Testis (tissue), 5 donors: ENCODE data around the gene KIF5C. TPM values are rescaled to one million over a fixed set of nuclear protein-coding genes. Genes with fewer than 3 reads are reported as not detected.

ENCODE experiments used
- DNase-seq: peaks from one replicate; pipeline ENCODE4 v3.0.0-alpha.2; 2019
- H3K27ac ChIP-seq, 2 donors: fragments of 200-600 bp; sonication (generic); one replicate each; pipeline ENCODE4 v1.5.1; 2019
- H3K27me3 ChIP-seq: fragments of 200-600 bp; sonication (generic); one replicate; pipeline ENCODE4 v1.5.1; 2019
- H3K36me3 ChIP-seq: fragments of 200-600 bp; sonication (generic); one replicate; pipeline ENCODE4 v1.5.1; 2017; ENCODE audit warnings: low read depth; ENCODE audit errors: missing control alignments
- H3K4me1 ChIP-seq: fragments of 200-600 bp; sonication (generic); one replicate; pipeline ENCODE4 v1.5.1; 2019
- H3K4me3 ChIP-seq, 2 donors: fragments of 200-600 bp; sonication (generic); one replicate each; pipeline ENCODE4 v1.5.1; 2017 to 2019
- H3K9me3 ChIP-seq: fragments of 200-600 bp; sonication (generic); one replicate; pipeline ENCODE4 v1.5.1; 2017
- POLR2A ChIP-seq: fragments of 450-650 bp; IDR thresholded peaks from one replicate; pipeline ENCODE4 v1.6.1; 2017; ENCODE audit warnings: antibody characterized with exemption, mild to moderate bottlenecking, moderate library complexity
- WGBS, 2 donors: methylation state at CpG; one replicate each; pipeline ENCODE4 v1.1.5; 2018; 5-methylcytosine and 5-hydroxymethylcytosine counted together
- intact Hi-C: fragments of 100-400 bp; cut with DNase I; formaldehyde crosslinking; loops from one replicate; pipeline ENCODE4 v1.15.1; 2023; ENCODE audit warnings: low total_unique reads
- long read RNA-seq, 2 donors: transcript quantifications; one replicate each; lab custom pipeline, GENCODE V29; 2026
- polyA plus RNA-seq: library from polyadenylated mRNA; stranded (reverse); fragments of 350-450 nt; fragmentation: Illumina TruSeq; extraction: RNeasy Lipid Tissue Mini Kit (QIAGEN cat#74804); gene quantifications from one replicate; pipeline ENCODE4 v1.2.3, GENCODE V29; 2014; ENCODE audit warnings: low read depth, low replicate concordance; ENCODE audit not compliant: insufficient read depth
- total RNA-seq, 2 donors: library from RNA; depleted of rRNA; stranded (reverse); fragments of >200 nt; gene quantifications; one replicate each; pipeline ENCODE4 v1.2.3, GENCODE V29; 2016
- TF ChIP-seq, protein P1 (sequence below), 3 experiments: fragments of 450-650 bp in 2 of 3; fragments of 200-600 bp in 1 of 3; sonication (generic) in 1 of 3; IDR thresholded peaks; one replicate each; pipeline ENCODE4 v1.5.1; 2016 to 2019; ENCODE audit warnings: antibody characterized with exemption in 3 of 3, mild to moderate bottlenecking in 2 of 3, moderate library complexity in 1 of 3

Gene KIF5C
- 100 to 1,000 TPM; 146 to 159 TPM for total RNA-seq
- polyA plus RNA-seq: 57.0 TPM
- long read RNA-seq, donor 1, full-length matches to known transcripts: 5 of 5 reads
- long read RNA-seq, donor 1, partial matches to known transcripts: 0 of 5 reads
- long read RNA-seq, donor 1, other reads (novel, unspliced or antisense): 0 of 5 reads
- long read RNA-seq, donor 2, full-length matches to known transcripts: 2 of 15 reads
- long read RNA-seq, donor 2, partial matches to known transcripts: 13 of 15 reads
- long read RNA-seq, donor 2, other reads (novel, unspliced or antisense): 0 of 15 reads

DNA sequence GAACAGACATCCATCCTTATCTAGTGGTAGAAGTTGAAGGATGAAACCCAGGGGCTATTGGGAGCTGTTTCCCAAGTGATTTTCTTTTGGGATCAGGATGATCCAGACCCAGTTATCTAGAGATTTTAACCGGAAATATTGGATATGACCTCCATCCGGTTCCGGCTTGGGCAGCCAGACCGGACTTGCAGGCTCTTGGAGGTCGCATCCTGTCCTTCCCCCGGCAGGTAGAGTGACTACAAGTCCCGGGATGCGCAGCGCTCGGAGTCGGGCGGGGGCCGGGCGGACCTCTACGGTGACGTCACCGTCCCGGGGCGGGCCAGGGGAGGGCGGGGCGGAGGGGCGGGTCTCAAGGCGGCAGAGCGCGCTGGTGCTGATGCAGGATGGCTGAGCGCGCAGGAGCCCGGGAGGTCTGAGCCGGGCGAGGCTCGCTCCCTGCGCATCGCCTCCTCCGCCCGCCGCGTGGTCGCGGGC lies at the start of gene KIF5C:
TSS of gene KIF5C (plus strand) at position 360 of the 474 bp plus-strand sequence. CDS start 391 bp downstream, outside the sequence.
- no peaks in the 10 kb centered on the region for H3K27me3 ChIP-seq
- 0% methylated on average over 8 to 18 of the region's 39 CpGs for WGBS, 2 donors
- H3K9me3 ChIP-seq: no peaks in the 10 kb centered on the region
- peak within 1 kb of the TSS; percentile 70 to 83 for H3K4me3 ChIP-seq
- no peak for TF ChIP-seq POLR2A
- TF ChIP-seq, protein P1, sequence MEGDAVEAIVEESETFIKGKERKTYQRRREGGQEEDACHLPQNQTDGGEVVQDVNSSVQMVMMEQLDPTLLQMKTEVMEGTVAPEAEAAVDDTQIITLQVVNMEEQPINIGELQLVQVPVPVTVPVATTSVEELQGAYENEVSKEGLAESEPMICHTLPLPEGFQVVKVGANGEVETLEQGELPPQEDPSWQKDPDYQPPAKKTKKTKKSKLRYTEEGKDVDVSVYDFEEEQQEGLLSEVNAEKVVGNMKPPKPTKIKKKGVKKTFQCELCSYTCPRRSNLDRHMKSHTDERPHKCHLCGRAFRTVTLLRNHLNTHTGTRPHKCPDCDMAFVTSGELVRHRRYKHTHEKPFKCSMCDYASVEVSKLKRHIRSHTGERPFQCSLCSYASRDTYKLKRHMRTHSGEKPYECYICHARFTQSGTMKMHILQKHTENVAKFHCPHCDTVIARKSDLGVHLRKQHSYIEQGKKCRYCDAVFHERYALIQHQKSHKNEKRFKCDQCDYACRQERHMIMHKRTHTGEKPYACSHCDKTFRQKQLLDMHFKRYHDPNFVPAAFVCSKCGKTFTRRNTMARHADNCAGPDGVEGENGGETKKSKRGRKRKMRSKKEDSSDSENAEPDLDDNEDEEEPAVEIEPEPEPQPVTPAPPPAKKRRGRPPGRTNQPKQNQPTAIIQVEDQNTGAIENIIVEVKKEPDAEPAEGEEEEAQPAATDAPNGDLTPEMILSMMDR (IDR thresholded peaks at IDR 0.05): no peak
- H3K4me1 ChIP-seq: peaks cover 15% of the 10 kb centered on the region
- DNase-seq: peak; percentile 95
- no peaks in the 10 kb centered on the region for H3K36me3 ChIP-seq
- H3K27ac ChIP-seq: peak within 1 kb of the TSS; percentile 73 to 83
- intact Hi-C loops: no loop called here

- intact Hi-C loops: no loop called here
- Histone ChIP-seq H3K4me1 (no peaks in the 10 kb centered on the region), H3K27me3 (no peaks in the 10 kb centered on the region), H3K36me3 (no peaks in the 10 kb centered on the region), H3K27ac (no peak overlapping the region), H3K4me3 (no peak overlapping the region), H3K9me3 (no peaks in the 10 kb centered on the region)
- TF ChIP-seq, protein P1 (IDR thresholded peaks at IDR 0.05): no peak
- no peak for TF ChIP-seq POLR2A
- DNase-seq: peak; percentile 39
Observed at GRCh38 chr2:148826791-148827190, 48.2 kb upstream of the KIF5C start.

DNA sequence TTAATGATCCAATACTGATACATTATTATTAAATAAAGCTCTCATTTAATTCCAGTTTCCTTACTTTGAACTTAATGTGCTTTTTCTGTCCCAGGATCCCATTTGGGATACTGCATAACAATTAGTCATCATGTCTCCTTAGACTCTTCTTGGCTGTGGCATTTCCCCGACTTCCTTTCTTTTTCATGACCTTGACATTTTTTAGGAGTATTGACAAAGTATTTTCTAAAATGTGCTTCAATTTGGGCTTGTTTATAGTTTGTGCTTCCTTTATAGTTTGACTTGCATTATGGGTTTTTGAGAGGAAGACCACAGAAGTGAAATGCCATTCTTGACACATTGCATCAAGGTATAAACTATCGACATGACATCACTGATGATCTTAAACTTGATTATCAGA lies 46.1 kb upstream of the KIF5C start:
- intact Hi-C loops: no loop called here
- H3K27me3 ChIP-seq: no peaks in the 10 kb centered on the region
- no peak overlapping the region for H3K27ac ChIP-seq
- no peaks in the 10 kb centered on the region for H3K9me3 ChIP-seq
- no peak for DNase-seq
- no peak overlapping the region for H3K4me3 ChIP-seq
- no peaks in the 10 kb centered on the region for H3K36me3 ChIP-seq
- 60 to 69% methylated on average over 2 of the region's 2 CpGs for WGBS, 2 donors
- TF ChIP-seq POLR2A: no peak
- TF ChIP-seq, protein P1 (IDR thresholded peaks at IDR 0.05): no peak
- H3K4me1 ChIP-seq: no peaks in the 10 kb centered on the region

GRCh38 chr2:148829618-148830017 lies 45.4 kb upstream of the KIF5C start:
- no peak for DNase-seq
- Histone ChIP-seq H3K27me3 (no peaks in the 10 kb centered on the region), H3K4me3 (no peak overlapping the region), H3K27ac (no peak overlapping the region), H3K36me3 (no peaks in the 10 kb centered on the region), H3K4me1 (no peaks in the 10 kb centered on the region), H3K9me3 (no peaks in the 10 kb centered on the region)
- TF ChIP-seq, protein P1 (IDR thresholded peaks at IDR 0.05): no peak
- no peak for TF ChIP-seq POLR2A
- 83 to 92% methylated on average over 2 to 3 of the region's 3 CpGs for WGBS, 2 donors
- intact Hi-C loops: no loop called here

- no peak for DNase-seq
- intact Hi-C loops: no loop called here
- Histone ChIP-seq H3K4me3 (no peak overlapping the region), H3K27me3 (no peaks in the 10 kb centered on the region), H3K36me3 (no peaks in the 10 kb centered on the region), H3K9me3 (no peaks in the 10 kb centered on the region), H3K4me1 (no peaks in the 10 kb centered on the region), H3K27ac (no peak overlapping the region)
- TF ChIP-seq, protein P1 (IDR thresholded peaks at IDR 0.05): no peak
- no peak for TF ChIP-seq POLR2A
- 81 to 94% methylated on average over 7 of the region's 7 CpGs for WGBS, 2 donors
Observed at GRCh38 chr2:148832637-148833036, 42.4 kb upstream of the KIF5C start.
